MG63 (cell line): ENCODE measurements around the gene RASL10B. TPM values are rescaled to one million over a fixed set of nuclear protein-coding genes. Genes with fewer than 3 reads are reported as not detected.

Experiments
- DNase-seq: peaks from one replicate; pipeline ENCODE4 v3.0.0-alpha.2; 2020
- H3K27me3 ChIP-seq: fragments of 250-450 bp; sonication (Bioruptor Pico); 2 replicates; pipeline ENCODE4 v1.5.1; 2020; ENCODE audit warnings: mild to moderate bottlenecking, moderate library complexity
- H3K36me3 ChIP-seq: fragments of 250-450 bp; sonication (Bioruptor Pico); 2 replicates; pipeline ENCODE4 v1.5.1; 2020; ENCODE audit warnings: mild to moderate bottlenecking, moderate library complexity
- H3K4me3 ChIP-seq: fragments of 250-450 bp; sonication (Bioruptor Pico); 2 replicates; pipeline ENCODE4 v1.5.1; 2020; ENCODE audit warnings: mild to moderate bottlenecking, moderate library complexity
- H3K9me3 ChIP-seq: fragments of 250-450 bp; sonication (Bioruptor Pico); 2 replicates; pipeline ENCODE4 v1.5.1; 2020; ENCODE audit warnings: mild to moderate bottlenecking, moderate library complexity
- total RNA-seq: library from RNA; depleted of rRNA; stranded (reverse); fragments of >200 nt; shearing (Covaris generic); gene quantifications from 2 replicates; pipeline ENCODE4 v1.2.3, GENCODE V29; 2014; ENCODE audit warnings: low replicate concordance

The RASL10B gene
- total RNA-seq, 1 experiment from 2014 or later, result 2.6 TPM

DNA sequence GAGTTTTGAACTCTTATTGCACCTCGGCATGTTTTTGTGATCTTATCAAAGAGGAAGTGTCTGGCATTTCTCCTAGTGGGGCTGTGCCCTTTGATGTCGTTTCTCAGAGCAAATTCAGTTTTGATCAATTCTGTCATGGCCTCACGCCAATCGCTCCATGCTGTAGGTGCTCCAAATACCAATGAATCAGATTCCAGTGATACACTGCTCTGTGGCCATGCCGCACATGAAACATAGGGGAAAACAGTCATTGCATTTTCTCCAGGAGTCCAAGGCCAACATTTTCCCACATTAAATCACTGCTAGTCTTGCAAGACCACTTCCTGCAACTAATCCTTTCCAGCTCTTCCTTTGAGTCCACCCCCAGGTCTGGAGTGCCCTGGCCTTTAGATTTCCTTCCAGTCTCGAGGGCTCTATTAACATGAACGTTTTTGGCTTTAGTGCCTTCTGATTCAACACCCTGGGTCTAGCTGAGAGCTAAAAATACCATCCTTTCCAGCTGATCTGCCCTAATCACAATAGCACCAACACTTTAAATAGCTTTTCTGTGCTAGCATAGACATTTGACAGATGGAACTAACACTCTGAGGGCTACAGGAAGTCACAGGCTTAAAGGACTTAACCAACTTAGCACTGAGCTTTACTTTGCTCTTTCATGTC is 18.2 kb upstream of the RASL10B start:
- no peaks in the 10 kb centered on the region for H3K9me3 ChIP-seq
- H3K4me3 ChIP-seq, result no peak overlapping the region
- H3K36me3 ChIP-seq, result peaks cover 55% of the 10 kb centered on the region
- H3K27me3 ChIP-seq, result no peaks in the 10 kb centered on the region
- DNase-seq, result no peak

DNA sequence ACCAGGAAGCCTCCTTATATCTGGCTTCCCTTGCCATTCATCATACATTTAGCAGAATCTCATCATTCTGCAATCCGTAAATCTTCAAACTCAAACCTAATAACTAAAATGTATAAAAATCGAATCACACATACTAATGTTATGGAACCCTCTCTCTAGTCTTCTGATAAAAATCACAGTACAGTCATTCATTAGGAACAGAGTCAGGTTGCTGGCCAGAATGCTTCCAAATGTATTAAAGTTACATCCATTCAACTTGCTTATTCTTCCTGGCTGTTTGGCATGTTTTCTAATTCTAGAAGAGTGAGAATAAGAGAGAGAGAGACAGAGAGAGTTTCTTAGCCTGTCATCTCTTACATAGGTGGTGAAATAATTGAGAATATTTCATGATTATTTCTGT is 16.5 kb upstream of the RASL10B start:
- no peak for DNase-seq

DNA sequence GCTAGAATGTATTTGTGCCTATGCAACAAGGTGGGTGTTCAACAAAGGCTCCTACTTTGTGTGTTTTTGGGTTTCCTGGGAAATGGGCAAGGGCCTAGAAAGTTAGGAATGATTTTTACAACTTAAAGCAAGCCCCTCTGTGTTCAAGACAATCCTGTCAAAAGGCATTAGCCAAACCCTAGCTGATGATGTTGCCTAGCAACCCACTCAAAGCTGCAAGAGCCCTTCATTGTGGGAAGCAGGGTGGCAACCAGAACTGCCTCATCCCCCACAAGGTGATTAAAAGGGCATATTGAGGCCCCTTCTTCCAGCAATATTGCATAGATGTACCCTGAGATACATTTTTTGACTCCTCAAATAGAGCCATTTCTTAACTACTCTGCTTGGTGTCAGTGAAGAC is 16.0 kb upstream of the RASL10B start:
- H3K36me3 ChIP-seq, result peaks cover 46% of the 10 kb centered on the region
- H3K27me3 ChIP-seq, result no peaks in the 10 kb centered on the region
- no peaks in the 10 kb centered on the region for H3K9me3 ChIP-seq
- H3K4me3 ChIP-seq, result no peak overlapping the region
- DNase-seq, result no peak

More for the DNA sequence above, 16.5 kb upstream of the RASL10B start:
- H3K36me3 ChIP-seq, result peaks cover 49% of the 10 kb centered on the region
- no peaks in the 10 kb centered on the region for H3K9me3 ChIP-seq
- H3K27me3 ChIP-seq, result no peaks in the 10 kb centered on the region
- no peak overlapping the region for H3K4me3 ChIP-seq

DNA sequence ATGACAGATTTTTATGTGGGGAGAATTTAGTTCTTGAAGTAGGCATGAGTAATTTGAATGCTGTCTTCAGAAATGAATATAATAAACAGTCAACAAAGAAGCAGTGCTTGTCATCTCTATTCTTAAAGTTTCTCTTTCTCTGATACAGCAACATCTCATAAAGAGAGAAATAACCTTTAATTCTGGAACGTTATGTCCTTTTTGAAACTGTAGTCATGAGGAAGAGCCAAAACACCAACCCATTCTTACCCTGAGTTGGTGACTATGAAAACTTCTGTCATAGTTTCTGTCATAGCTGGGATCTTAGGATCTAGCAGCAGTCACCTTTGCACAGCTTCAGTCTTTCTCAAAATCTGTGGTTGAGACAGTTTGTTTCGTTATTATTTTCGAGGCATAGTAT is 15.3 kb upstream of the RASL10B start:
- Histone ChIP-seq H3K4me3 (no peak overlapping the region), H3K27me3 (no peaks in the 10 kb centered on the region), H3K9me3 (no peaks in the 10 kb centered on the region), H3K36me3 (peaks cover 44% of the 10 kb centered on the region)
- no peak for DNase-seq

DNA sequence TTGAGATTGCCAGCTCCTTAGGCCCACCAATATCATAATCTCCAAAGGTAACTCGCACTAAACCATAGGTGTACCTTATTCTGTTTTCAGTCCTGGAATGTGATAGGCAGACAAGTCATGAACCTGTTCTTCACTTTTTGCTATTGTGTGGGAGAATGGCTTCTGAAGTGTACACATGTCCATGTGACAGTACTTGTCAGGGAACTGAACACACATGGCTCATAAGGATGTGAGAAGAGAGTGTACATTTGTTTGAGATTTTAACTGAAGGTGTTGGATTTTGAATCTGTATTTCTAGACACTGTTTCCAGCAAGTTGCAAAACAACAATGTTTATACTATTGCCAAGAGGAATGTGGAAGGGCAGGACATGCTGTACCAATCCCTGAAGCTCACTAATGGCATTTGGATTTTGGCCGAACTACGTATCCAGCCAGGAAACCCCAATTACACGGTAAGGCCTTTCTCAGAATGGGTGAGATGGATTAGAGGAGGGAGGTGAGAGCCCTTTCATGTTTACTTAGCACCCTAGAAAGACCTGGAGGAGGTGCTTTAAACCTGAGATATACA is 14.5 kb upstream of the RASL10B start:
- Histone ChIP-seq H3K27me3 (no peaks in the 10 kb centered on the region), H3K36me3 (peaks cover 39% of the 10 kb centered on the region), H3K9me3 (no peaks in the 10 kb centered on the region), H3K4me3 (no peak overlapping the region)
- DNase-seq, result no peak

DNA sequence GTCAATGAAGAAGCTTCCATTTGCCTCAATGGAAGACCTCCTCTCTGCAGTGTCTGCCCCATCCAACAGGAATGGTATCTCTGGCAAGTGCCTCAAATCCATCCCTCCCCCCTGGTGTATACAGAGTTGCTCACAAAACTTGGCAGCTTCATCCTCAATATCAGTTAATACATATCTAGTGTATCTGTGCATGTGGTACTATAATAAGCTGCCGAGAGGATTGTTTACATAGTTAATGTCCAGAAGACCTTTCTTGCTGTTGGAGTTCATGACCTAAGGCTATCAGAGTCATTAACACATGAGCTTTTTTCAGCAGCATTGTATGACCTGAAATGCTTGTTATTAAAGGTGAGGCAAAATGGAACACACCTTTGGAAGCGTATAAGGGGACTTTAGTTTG is 14.0 kb upstream of the RASL10B start:
- Histone ChIP-seq H3K4me3 (no peak overlapping the region), H3K27me3 (no peaks in the 10 kb centered on the region), H3K9me3 (no peaks in the 10 kb centered on the region), H3K36me3 (peaks cover 35% of the 10 kb centered on the region)
- DNase-seq, result no peak

DNA sequence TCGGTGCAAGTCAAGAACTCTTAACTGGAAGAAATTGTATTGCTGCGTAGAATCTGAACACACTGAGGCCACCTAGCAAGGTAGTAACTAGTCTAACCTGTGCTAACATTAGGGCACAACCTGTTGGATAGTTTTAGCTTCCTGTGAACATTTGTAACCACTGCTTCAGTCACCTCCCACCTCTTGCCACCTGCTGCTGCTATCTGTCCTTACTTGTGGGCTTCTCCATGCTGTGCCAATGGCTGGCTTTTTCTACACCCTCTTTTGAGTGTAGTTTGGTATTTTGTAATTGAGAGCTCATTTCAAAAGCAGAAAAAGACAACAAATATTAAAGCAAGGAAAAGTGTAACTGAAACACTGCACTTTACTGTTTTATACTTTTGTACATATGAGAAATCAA is 7.7 kb upstream of the RASL10B start:
- Histone ChIP-seq H3K36me3 (peaks cover 36% of the 10 kb centered on the region), H3K27me3 (no peaks in the 10 kb centered on the region), H3K9me3 (no peaks in the 10 kb centered on the region), H3K4me3 (no peak overlapping the region)
- DNase-seq, result no peak

DNA sequence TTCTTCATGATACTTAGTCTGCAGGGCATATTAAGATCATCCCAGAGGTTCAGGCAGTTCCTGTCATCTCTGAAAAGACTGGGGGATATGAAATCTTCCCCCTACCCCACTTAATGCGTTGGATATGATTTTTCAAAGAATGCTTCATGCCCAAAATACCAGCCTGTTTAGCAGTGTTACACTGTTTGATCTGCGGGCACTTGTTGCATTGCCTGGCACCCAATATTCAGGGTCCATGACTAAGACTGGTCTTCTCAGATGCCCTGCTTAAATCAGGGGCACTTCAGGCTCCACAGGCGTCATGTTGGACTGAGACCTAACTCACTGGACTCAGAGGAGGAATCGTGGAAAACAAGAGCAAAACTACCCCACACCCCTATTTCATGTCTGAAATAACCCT is 6.4 kb upstream of the RASL10B start:
- DNase-seq, result no peak
- peaks cover 34% of the 10 kb centered on the region for H3K36me3 ChIP-seq
- no peak overlapping the region for H3K4me3 ChIP-seq
- no peaks in the 10 kb centered on the region for H3K9me3 ChIP-seq
- no peaks in the 10 kb centered on the region for H3K27me3 ChIP-seq

DNA sequence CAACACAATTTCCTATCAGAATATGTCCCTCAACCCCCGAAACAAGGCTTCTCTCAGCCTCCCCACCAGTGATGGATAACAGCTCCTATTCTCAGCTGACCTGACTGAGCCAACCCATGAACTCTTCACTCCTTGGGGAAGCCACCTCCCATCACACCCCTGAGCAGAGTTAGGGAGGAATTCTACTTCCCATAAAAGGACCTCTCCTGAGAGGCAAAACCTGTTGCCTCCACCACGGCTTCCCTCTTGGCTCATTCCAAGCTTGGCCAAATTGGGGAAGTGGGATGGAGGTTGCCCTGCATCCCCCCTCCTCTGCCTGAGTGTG is 5.7 kb upstream of the RASL10B start:
- Histone ChIP-seq H3K27me3 (no peaks in the 10 kb centered on the region), H3K36me3 (peaks cover 34% of the 10 kb centered on the region), H3K4me3 (no peak overlapping the region), H3K9me3 (no peaks in the 10 kb centered on the region)
- no peak for DNase-seq

DNA sequence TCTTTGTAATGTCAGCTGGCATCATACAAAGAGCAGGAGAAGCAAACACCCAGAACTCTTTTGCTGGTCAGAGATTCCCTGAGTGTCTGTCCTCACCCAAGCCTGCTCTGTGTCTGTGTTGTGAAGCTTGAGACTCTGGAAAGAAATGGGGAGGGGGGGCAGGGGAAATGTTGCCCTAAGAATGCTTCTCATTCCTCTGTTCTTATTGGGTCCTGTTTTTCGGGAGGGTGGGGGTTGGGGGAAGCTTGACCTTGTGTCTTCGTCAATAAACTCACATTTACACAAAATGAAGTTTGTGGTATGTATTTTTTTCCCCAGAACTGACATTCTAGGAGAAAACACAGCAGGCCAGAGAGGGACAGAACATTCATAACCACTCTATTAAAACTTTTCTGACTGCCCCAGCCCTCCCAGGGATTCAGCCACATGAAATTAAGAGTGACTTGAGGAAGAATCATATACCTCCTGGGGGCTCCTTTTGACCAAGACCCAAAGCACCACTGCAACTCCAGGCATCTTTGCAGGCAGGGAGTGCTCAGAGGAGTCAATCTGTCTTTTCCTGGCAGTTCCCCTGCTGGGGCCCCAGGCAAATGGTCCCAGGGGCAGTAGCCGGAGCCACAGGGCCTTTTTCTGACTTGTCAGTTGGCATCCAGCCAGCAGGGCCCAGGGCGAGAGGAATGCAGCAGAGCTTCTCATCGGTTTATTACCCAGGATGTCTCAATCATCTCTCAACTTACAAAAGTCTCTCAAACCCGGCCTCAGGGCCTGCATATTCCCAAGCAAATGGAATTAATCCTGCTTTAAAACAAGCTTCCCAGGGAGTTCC is 5.1 kb upstream of the RASL10B start:
- no peak overlapping the region for H3K4me3 ChIP-seq
- peaks cover 32% of the 10 kb centered on the region for H3K36me3 ChIP-seq
- no peaks in the 10 kb centered on the region for H3K9me3 ChIP-seq
- no peaks in the 10 kb centered on the region for H3K27me3 ChIP-seq
- DNase-seq, result peak; percentile 53

DNA sequence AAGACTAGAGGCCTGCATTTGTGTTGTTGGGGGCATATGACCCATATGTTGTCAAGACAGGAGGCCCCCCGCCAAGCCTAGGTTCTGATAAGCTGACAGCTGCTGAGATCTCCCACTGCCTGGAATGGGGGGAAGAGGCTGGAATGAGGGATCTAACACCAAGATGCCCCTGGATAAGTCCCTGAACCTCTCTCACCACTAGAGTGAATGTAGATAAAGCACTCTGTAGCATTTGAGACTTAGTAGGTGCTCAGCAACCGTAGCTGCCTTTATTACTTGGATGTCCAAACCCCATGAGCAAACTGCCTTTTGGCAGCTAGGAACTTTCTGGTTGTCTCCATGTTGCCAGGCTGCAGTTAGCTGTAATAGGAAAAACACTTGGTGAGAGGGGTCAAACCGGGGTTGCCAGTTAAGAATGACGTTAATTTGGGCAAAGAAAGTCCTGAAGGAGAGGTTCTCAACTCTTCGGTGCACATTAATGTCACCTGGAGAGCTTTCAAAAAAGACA is 4.4 kb upstream of the RASL10B start:
- Histone ChIP-seq H3K4me3 (no peak overlapping the region), H3K27me3 (no peaks in the 10 kb centered on the region), H3K9me3 (no peaks in the 10 kb centered on the region), H3K36me3 (peaks cover 32% of the 10 kb centered on the region)
- DNase-seq, result no peak

DNA sequence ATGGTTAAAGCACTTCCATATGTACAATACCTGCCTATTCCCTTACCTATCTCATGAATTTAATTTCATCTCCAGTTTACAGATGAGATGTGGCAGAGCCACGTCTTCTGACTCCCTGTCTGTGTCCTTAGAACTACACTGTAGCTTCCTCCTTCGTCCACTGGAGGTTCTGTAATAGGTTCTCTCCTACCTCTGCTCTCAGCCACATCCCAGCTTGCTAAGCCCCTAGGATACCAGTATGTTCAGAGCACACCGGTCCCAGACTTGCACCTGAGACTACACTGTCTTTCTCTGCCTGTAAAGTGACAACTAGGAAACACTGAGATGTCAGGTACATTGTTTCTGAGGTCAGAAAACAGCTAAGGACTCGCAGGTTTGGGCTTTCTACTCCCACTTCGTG is 3.8 kb upstream of the RASL10B start:
- H3K27me3 ChIP-seq, result no peaks in the 10 kb centered on the region
- no peak for DNase-seq
- no peak overlapping the region for H3K4me3 ChIP-seq
- no peaks in the 10 kb centered on the region for H3K9me3 ChIP-seq
- peaks cover 32% of the 10 kb centered on the region for H3K36me3 ChIP-seq

DNA sequence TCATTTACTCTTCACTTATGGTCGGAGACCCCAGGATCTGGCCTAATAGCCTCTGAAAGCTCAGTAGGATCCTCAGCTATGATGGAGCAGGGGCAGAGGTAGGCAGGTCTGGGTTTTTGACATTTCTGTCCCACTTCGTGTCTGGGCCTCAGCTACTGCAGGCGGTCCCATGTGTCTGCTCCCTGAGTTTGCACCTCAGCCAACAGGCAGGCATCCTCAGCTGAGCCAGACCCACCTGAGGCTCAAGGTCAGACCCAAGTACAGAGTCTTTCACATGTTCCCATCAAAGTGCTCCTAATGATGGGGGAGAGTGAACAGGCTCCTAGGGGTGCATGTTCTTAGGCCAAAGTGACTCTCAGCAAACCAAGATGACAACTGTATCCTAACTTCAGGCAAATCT is 2.9 kb upstream of the RASL10B start:
- H3K4me3 ChIP-seq, result no peak overlapping the region
- H3K9me3 ChIP-seq, result no peaks in the 10 kb centered on the region
- H3K27me3 ChIP-seq, result no peaks in the 10 kb centered on the region
- DNase-seq, result no peak
- H3K36me3 ChIP-seq, result peaks cover 23% of the 10 kb centered on the region

DNA sequence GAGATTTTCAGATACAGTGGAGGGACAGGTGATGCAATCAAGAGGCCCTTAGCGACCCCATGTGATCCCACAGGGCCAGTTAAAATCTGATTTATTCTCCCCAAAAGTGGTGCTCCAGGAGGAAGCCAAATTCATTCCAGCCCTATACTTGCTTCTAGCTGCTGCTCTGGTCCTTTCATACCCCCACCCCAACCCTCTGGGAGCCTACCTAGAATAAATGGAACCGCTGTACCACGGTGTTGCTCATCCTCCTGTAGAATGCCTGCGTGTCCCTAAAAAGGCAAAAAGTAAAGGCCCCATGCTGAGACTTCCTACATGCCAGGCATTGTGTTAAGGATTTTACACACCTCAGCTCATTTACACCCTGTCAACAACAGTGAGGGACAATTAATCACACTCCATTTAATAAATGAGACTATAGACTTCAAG is 2.0 kb upstream of the RASL10B start:
- DNase-seq, result no peak
- peaks cover 16% of the 10 kb centered on the region for H3K36me3 ChIP-seq
- H3K27me3 ChIP-seq, result no peaks in the 10 kb centered on the region
- no peak overlapping the region for H3K4me3 ChIP-seq
- H3K9me3 ChIP-seq, result no peaks in the 10 kb centered on the region

DNA sequence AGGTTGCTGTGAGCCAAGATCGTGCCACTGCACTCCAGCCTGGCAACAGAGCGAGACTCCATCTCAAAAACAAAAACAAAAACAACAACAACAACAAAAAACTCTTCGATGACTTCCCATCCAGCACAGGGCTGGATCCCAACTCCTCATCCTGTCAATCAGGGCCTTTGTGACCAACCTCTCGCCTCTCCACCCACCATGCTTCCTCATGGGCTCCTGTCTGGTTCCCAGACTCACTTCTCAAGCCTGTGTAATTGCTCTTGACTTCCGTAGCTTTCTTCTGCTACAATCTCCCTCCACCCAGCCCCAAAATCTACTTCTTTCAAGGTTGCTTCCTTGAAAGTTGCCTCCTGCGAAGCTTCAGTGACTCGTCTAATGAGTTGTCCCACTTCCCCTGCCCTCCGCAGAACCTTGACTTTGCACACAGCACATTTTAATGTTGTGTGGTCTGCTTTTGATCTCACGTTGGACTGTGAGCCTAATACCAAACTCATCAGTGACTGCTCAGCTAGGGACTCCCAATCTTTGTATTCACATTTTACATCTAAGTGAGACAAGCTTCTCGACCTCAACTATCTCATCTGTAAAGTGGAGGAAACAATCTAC is 936 bp upstream of the RASL10B start:
- H3K27me3 ChIP-seq, result no peaks in the 10 kb centered on the region
- H3K4me3 ChIP-seq, result no peak overlapping the region
- H3K36me3 ChIP-seq, result peaks cover 10% of the 10 kb centered on the region
- H3K9me3 ChIP-seq, result no peaks in the 10 kb centered on the region
- DNase-seq, result no peak

DNA sequence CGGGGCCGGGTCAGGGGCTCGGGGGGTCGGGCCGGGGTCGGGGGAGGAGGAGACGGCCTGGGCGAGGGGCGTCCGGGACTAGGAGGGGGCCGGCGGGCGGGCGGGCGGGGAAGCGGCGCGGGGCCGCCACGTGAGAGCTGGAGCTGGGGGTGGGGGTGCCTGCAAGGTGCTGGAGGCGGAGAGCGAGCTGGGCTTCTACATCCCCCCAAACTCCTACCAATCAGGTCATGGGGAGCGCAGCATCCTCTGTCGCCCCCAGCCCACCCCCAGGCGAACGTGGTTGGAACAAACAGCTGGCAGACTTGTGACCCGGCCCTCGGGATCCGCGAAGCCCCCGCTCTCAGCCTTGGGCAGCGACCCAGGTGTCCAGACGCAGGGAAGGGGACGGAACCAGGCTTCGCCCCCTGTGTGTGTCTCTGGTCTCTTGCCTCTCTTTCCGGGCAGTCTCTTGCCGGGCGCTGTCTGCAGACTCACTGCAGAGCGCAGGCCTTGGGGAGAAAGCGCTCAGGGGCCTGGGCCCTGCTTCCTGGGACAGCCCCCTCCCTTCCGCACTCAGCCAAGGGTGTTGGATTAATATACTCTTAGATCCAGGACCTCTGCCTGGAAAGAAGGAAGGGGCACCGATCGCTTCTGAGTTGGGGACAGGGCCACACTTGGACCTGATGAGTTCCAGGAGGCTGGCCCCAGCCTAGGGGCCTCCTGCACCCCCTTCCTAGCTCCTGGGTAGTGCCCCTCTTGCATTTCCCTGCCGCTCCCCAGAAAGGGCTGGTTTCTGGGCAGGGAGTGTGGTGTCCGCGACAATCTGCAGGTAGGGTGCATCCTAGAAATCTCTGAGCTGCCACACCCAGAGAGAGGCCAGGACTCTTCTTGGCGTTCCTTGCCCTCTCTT is 722 bp downstream of the RASL10B start:
- Histone ChIP-seq H3K27me3 (no peaks in the 10 kb centered on the region), H3K4me3 (peak overlapping the region; percentile 55), H3K36me3 (peaks cover under 1% of the 10 kb centered on the region), H3K9me3 (no peaks in the 10 kb centered on the region)
- no peak for DNase-seq

DNA sequence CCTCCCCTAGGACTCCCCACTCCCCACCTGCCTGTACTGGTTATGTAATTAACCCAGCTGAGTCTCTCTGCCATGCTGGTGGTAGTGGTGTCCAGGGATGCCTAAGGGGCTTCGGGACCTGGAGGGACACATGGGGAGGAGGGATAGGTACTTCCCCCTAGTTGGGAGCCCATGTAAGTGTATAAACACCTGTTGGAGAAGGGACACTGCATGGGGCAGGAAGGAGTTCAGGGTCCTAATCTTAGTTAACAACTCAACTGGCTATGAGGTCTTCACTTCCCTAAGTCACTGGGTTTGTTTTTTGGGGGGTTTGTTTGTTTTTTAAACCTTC is 1.3 kb downstream of the RASL10B start:
- no peaks in the 10 kb centered on the region for H3K36me3 ChIP-seq
- H3K9me3 ChIP-seq, result no peaks in the 10 kb centered on the region
- no peak overlapping the region for H3K4me3 ChIP-seq
- no peak for DNase-seq
- no peaks in the 10 kb centered on the region for H3K27me3 ChIP-seq
